ENCODE data around the gene DDX39B.
"Not testable (repeated sequence)": the region's sequence is repeated elsewhere in the genome, so short reads cannot be mapped to it uniquely, and the experiment has no call there.

DDX39B gene

GRCh38 chr6:31541658-31542521 is at the start of gene DDX39B:
DDX39B (minus strand) TSS chr6:31542003; CDS start chr6:31540532, 1,471 bp downstream.
- DNase-seq, result peak; percentile 99

- DNase-seq, result not testable (repeated sequence)
These were observed 48.9 kb upstream of the DDX39B start for GRCh38 chr6:31590691-31591090.

DNA sequence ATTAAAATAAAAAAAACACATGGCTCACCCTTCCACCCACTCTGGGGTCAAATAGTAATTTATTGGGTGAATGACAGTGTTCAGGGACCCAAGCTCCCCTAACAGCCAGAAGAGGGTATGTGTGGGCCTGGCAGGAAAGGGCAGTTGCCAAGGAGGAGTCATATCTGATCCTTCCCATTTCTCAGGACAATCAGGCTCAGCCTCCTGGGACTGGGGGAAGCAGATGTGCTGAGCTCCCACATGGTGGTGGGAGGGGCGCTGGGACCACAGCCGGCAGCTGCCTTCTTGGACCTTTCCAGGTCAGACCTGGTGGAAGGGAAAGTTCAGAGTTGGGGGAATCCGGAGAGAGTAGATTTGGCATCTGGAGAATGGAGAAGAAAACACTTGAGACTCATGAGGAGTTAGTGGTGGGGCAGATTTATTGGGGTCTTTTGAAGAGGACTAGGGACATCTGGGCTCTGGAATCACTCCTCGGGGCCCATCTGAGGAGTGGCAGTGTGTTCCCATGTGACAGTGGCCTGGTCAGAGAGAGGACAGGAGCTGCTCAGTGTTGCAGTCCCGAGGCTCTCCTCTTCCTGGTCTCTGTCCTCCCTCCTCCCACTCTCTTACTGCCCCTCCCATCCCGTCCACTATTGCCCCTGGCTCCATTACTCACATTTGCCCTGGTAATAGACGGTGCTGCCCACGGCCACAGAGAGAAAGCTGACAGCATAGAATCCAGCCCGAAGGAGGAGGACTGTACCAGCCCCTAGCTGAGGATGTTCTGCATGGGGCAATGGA is 47.3 kb upstream of the DDX39B start:
- DNase-seq, result no peak

DNA sequence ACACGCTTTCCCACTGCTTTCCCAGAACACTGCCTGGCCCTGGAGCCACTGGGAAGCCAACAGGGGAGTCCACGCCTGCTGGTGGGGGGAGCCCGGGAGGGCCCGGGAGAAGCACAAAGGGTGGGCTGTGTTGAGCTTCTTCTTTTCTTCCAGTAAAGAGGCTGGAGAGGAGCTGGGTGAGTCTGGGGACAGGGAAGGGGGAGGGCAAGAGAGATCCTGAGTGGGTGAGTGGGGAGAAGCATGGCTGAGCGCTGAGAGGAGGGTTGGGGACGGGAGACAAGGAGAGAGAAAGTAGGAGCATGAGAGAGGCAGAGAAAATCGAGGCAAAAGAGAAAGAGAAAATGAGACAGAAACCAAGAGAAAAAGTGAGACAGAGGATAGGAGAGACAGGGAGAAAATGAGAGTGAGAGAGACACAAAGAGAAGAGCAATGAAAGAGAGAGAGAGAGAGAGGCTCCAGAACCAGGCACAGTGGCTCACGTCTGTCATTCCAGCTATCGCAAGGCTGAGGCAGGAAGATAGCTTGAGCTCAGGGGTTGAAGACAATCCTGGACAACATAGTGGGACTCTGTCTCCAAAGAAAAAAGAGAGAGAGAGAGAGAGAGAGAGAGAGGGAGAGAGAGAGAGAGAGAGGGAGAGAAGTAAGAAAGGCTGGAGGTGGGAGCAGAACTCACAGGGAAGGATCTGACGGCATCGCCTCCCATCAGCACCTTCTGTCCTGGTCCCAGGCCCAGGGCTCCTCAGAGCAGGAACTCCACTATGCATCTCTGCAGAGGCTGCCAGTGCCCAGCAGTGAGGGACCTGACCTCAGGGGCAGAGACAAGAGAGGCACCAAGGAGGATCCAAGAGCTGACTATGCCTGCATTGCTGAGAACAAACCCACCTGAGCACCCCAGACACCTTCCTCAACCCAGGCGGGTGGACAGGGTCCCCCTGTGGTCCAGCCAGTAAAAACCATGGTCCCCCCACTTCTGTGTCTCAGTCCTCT is 46.3 kb upstream of the DDX39B start:
- DNase-seq, result no peak

GRCh38 chr6:31586599-31587281 is 44.9 kb upstream of the DDX39B start:
- peak; percentile 49 for DNase-seq

DNA sequence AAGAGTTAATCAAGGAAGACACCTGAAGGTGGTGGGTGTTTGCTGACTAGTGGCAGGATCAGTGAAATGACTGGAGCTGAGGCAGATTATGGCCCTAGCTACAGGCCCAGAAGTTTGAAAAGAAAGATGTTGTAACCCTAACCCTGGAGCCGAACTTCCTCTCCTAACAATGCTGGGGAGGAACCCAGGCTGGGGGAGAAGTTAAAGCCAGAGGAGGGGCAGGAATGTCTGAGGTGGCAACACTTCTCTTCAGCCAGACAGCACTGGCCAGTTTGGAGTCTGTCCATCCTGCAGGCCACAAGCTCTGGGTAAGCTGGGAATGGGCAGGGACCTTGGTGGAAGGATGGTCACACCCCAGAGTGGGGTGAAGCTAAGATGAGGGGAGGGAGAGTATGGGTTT is 44.2 kb upstream of the DDX39B start, which contains the start of gene LST1:
Gene LST1, plus strand, starts transcription at position 270 of the 400 bp plus-strand sequence. CDS start 1,023 bp downstream, outside the sequence.
- DNase-seq, result peak; percentile 63

GRCh38 chr6:31585491-31585890 is 43.7 kb upstream of the DDX39B start:
- peak; percentile 73 for DNase-seq

DNA sequence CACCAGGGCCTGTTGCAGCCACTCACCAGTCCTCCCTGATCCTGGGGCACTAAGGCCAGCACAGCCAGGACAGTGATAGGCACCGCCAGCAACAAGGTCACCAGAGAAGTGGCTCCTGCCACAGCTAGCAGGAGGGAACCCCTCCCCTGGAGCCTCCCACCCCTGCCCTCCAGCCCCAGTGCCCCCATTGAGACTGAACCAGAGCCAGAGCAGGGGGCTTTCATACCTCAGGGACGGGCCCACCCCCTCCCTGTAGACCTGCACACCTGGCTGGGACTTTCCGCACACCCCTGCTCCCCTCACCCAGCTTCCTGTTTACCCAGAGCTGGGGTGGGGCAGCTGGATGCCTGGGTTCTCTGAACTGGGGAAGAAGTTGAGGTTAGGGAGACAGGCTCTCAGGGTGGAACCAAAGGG is 40.4 kb upstream of the DDX39B start, which contains the start of gene LTB:
Gene LTB, minus strand, starts transcription at position 195 of the 414 bp plus-strand sequence. Its CDS starts 7 bp downstream, at position 188.
- DNase-seq, result no peak

DNA sequence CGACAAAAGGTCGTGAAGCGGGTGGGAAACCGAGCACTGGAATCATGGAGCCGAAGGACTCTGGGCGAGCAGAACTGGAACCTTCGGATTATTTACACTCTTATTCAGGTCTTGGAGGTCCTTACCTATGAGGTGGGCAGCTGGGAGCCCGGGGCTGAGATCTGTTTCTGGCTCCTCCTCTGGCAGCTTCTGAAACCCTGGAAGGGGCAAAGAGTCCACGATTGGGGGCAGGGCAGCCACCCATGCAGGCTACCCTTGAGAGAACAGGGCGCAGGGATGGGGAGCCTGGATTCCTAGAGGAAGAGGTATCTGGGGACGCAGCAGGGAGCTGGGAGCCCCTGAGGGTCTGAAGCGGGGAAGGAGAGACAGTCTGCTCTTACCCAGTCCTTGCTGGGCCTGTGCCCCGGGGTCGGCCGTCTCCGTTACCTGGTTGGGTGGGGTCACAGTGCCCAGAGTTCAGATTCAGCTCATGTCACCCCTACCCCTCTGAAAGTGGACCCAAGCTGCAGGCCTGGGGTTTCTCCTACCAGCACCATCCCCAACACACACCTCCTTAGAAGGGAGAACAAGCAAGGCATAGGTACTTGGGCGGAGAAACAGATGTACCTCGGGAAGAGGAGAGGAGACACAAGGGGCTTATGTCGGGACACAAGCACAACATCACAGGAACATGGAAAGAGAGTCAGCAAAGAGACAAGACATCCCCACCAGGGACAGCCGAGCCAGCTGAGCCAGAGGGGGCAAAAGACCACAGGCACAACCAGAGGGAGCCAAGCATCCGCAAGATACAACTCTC is 39.8 kb upstream of the DDX39B start:
- DNase-seq, result no peak

GRCh38 chr6:31580807-31581433 is 39.1 kb upstream of the DDX39B start:
- peak; percentile 93 for DNase-seq

DNA sequence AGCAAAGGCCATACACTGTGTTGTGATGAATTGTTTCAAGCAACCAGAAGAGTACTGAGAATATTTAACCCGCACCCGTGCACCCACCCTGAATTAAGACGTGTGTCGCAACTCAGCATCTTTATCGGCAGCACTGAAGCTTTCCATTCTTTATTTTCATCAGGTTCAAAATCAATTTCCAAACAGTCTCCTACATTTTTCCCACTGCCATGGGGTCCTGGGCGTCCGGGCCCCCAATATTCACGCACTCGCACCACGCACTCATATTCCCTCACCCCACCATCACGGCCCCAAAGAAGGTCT is 38.6 kb upstream of the DDX39B start:
- no peak for DNase-seq

DNA sequence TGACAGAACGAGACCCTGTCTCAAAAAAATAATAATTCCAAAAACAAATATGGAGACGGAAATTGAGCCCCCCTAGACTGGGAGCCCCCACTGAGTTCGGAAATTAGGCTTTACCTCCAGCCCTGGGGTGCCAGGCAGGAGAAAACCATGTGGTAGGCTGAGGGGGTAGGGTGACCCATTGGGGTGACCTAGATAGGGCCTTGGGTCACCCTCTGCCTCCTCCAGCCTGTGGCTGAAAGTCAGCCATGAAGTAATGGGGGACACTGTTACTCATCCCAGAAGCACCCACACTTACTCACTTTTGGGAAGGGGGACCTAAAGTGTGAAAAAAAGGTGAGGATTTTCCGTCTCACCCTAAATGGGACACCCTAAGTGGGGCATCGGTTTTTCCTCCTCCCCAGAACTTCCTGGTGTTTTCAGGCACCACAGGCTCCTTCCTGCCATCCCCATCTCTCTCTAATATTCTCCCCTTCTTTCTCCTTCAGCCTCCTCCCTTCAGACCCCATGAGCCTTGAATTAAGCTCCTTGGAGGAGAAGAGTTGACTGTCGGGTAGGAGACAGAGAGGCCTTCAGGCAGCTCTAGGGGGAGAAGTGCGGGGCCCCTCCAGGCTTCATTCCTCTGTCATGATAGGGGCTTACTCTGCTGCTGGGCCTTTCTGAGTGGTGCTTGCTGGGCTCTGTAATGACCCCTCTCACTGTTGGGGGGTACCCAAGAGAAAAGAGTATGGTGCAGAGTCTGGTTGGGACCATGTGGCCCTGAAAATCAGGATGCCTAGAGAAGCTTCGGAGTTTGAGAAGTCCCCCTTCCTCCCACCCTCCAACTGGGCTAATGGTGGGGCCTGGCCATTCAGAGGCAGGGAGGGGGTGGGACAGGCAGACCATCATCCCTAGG is 38.0 kb upstream of the DDX39B start:
- no peak for DNase-seq

- DNase-seq, result no peak
These were observed 37.3 kb upstream of the DDX39B start for GRCh38 chr6:31579119-31579505.

GRCh38 chr6:31578184-31579118 is 36.6 kb upstream of the DDX39B start:
- DNase-seq, result no peak

DNA sequence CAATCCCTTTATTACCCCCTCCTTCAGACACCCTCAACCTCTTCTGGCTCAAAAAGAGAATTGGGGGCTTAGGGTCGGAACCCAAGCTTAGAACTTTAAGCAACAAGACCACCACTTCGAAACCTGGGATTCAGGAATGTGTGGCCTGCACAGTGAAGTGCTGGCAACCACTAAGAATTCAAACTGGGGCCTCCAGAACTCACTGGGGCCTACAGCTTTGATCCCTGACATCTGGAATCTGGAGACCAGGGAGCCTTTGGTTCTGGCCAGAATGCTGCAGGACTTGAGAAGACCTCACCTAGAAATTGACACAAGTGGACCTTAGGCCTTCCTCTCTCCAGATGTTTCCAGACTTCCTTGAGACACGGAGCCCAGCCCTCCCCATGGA is 35.8 kb upstream of the DDX39B start:
- no peak for DNase-seq

DNA sequence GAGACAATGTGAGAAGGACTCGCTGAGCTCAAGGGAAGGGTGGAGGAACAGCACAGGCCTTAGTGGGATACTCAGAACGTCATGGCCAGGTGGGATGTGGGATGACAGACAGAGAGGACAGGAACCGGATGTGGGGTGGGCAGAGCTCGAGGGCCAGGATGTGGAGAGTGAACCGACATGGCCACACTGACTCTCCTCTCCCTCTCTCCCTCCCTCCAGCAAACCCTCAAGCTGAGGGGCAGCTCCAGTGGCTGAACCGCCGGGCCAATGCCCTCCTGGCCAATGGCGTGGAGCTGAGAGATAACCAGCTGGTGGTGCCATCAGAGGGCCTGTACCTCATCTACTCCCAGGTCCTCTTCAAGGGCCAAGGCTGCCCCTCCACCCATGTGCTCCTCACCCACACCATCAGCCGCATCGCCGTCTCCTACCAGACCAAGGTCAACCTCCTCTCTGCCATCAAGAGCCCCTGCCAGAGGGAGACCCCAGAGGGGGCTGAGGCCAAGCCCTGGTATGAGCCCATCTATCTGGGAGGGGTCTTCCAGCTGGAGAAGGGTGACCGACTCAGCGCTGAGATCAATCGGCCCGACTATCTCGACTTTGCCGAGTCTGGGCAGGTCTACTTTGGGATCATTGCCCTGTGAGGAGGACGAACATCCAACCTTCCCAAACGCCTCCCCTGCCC is 35.2 kb upstream of the DDX39B start:
- DNase-seq, result no peak

DNA sequence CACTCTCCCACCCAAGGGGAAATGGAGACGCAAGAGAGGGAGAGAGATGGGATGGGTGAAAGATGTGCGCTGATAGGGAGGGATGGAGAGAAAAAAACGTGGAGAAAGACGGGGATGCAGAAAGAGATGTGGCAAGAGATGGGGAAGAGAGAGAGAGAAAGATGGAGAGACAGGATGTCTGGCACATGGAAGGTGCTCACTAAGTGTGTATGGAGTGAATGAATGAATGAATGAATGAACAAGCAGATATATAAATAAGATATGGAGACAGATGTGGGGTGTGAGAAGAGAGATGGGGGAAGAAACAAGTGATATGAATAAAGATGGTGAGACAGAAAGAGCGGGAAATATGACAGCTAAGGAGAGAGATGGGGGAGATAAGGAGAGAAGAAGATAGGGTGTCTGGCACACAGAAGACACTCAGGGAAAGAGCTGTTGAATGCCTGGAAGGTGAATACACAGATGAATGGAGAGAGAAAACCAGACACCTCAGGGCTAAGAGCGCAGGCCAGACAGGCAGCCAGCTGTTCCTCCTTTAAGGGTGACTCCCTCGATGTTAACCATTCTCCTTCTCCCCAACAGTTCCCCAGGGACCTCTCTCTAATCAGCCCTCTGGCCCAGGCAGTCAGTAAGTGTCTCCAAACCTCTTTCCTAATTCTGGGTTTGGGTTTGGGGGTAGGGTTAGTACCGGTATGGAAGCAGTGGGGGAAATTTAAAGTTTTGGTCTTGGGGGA is 34.3 kb upstream of the DDX39B start:
- no peak for DNase-seq
